ENCODE measurements around the gene TANGO6. TPM values are rescaled to one million over a fixed set of nuclear protein-coding genes. Genes with fewer than 3 reads are reported as not detected.

Gene TANGO6
- total and polyA plus RNA-seq, 2 donors from 2014 or later = 4.5 to 20.6 TPM

GRCh38 chr16:69071036-69071435 is 227.7 kb downstream of the TANGO6 start:
- FAIRE-seq = no peak
- peaks cover 0 to 4% (median 0%) of the 10 kb centered on the region in 3 donors for H3K4me1 ChIP-seq (ENCODE audit: control insufficient read depth in 2 of 3, insufficient read depth in 2 of 3, low read depth in 1 of 3, low read length in 3 of 3)
- H3K9me3 ChIP-seq (ENCODE audit: control insufficient read depth in 2 of 3, insufficient read depth in 1 of 3, low read length in 3 of 3) = no peaks in the 10 kb centered on the region
- TF ChIP-seq CTCF (IDR thresholded peaks at IDR 0.05; ENCODE audit: borderline replicate concordance, extremely low read depth, insufficient read depth) = no peak
- H3K9ac ChIP-seq (ENCODE audit: low read length in 3 of 3) = no peak overlapping the region
- no peak overlapping the region for H3K27ac ChIP-seq (ENCODE audit: low read depth in 2 of 2, low read length in 2 of 2)
- no peak overlapping the region for H3K4me3 ChIP-seq (ENCODE audit: low read length in 3 of 3)
- intact Hi-C loops (cut with DNase I) = no loop called here
- H3K27me3 ChIP-seq (ENCODE audit: control insufficient read depth, insufficient read depth, low read length) = no peaks in the 10 kb centered on the region
- DNase-seq = no peak
- no peaks in the 10 kb centered on the region for H3K36me3 ChIP-seq (ENCODE audit: control insufficient read depth in 2 of 3, insufficient read depth in 3 of 3, low read length in 3 of 3)

GRCh38 chr16:69072640-69072974 is 229.3 kb downstream of the TANGO6 start:
- no peak for TF ChIP-seq CTCF (IDR thresholded peaks at IDR 0.05; ENCODE audit: borderline replicate concordance, extremely low read depth, insufficient read depth)
- Histone ChIP-seq H3K9me3 (ENCODE audit: control insufficient read depth in 2 of 3, insufficient read depth in 1 of 3, low read length in 3 of 3) (no peaks in the 10 kb centered on the region), H3K36me3 (ENCODE audit: control insufficient read depth in 2 of 3, insufficient read depth in 3 of 3, low read length in 3 of 3) (no peaks in the 10 kb centered on the region), H3K27me3 (ENCODE audit: control insufficient read depth, insufficient read depth, low read length) (no peaks in the 10 kb centered on the region), H3K4me1 (ENCODE audit: control insufficient read depth in 2 of 3, insufficient read depth in 2 of 3, low read depth in 1 of 3, low read length in 3 of 3) (peaks cover 0 to 7% (median 0%) of the 10 kb centered on the region in 3 donors), H3K4me3 (ENCODE audit: low read length in 3 of 3) (no peak overlapping the region), H3K27ac (ENCODE audit: low read depth in 2 of 2, low read length in 2 of 2) (no peak overlapping the region), H3K9ac (ENCODE audit: low read length in 3 of 3) (no peak overlapping the region)
- FAIRE-seq (no peak), DNase-seq (no peak)
- intact Hi-C loops (cut with DNase I) = no loop called here

- Histone ChIP-seq H3K36me3 (ENCODE audit: control insufficient read depth in 2 of 3, insufficient read depth in 3 of 3, low read length in 3 of 3) (no peaks in the 10 kb centered on the region), H3K9me3 (ENCODE audit: control insufficient read depth in 2 of 3, insufficient read depth in 1 of 3, low read length in 3 of 3) (no peaks in the 10 kb centered on the region), H3K27ac (ENCODE audit: low read depth in 2 of 2, low read length in 2 of 2) (no peak overlapping the region), H3K4me1 (ENCODE audit: control insufficient read depth in 2 of 3, insufficient read depth in 2 of 3, low read depth in 1 of 3, low read length in 3 of 3) (peaks cover 0 to 7% (median 0%) of the 10 kb centered on the region in 3 donors), H3K27me3 (ENCODE audit: control insufficient read depth, insufficient read depth, low read length) (no peaks in the 10 kb centered on the region), H3K4me3 (ENCODE audit: low read length in 3 of 3) (no peak overlapping the region), H3K9ac (ENCODE audit: low read length in 3 of 3) (no peak overlapping the region)
- TF ChIP-seq CTCF (IDR thresholded peaks at IDR 0.05; ENCODE audit: borderline replicate concordance, extremely low read depth, insufficient read depth) = no peak
- FAIRE-seq (no peak), DNase-seq (peak in 1 of 5 donors; percentile 61)
- intact Hi-C loops (cut with DNase I) = no loop called here
Observed at GRCh38 chr16:69073181-69073702, 229.9 kb downstream of the TANGO6 start.

GRCh38 chr16:69077251-69077650 is 233.9 kb downstream of the TANGO6 start:
- Histone ChIP-seq H3K27me3 (ENCODE audit: control insufficient read depth, insufficient read depth, low read length) (no peaks in the 10 kb centered on the region), H3K9me3 (ENCODE audit: control insufficient read depth in 2 of 3, insufficient read depth in 1 of 3, low read length in 3 of 3) (no peaks in the 10 kb centered on the region), H3K27ac (ENCODE audit: low read depth in 2 of 2, low read length in 2 of 2) (no peak overlapping the region), H3K4me3 (ENCODE audit: low read length in 3 of 3) (no peak overlapping the region), H3K36me3 (ENCODE audit: control insufficient read depth in 2 of 3, insufficient read depth in 3 of 3, low read length in 3 of 3) (no peaks in the 10 kb centered on the region), H3K4me1 (ENCODE audit: control insufficient read depth in 2 of 3, insufficient read depth in 2 of 3, low read depth in 1 of 3, low read length in 3 of 3) (peaks cover 0 to 7% (median 0%) of the 10 kb centered on the region in 3 donors), H3K9ac (ENCODE audit: low read length in 3 of 3) (no peak overlapping the region)
- no peak for FAIRE-seq
- intact Hi-C loops (cut with DNase I) = no loop called here
- no peak for TF ChIP-seq CTCF (IDR thresholded peaks at IDR 0.05; ENCODE audit: borderline replicate concordance, extremely low read depth, insufficient read depth)
- peak in 3 of 5 donors; percentile 26 to 45 (median 37) for DNase-seq
